Activated T-cell treated with anti-CD3 and anti-CD28 coated beads, Interleukin-2, amount 50 U/mL, for 24 hours (primary cell): Measurements from ENCODE around the gene SLC27A1.
A peak's percentile ranks its signal among the peaks of the same experiment; 100 is the strongest.

ENCODE experiments used
- DNase-seq: peaks from one replicate; pipeline ENCODE4 v3.0.0-alpha.2; 2020
- H3K27ac Mint-ChIP-seq: 2 replicates; pipeline ENCODE4 v1.8.0; 2020; ENCODE audit warnings: mild to moderate bottlenecking, mixed read lengths
- H3K27me3 Mint-ChIP-seq: 2 replicates; pipeline ENCODE4 v1.8.0; 2020; ENCODE audit warnings: mixed read lengths
- H3K36me3 Mint-ChIP-seq: 2 replicates; pipeline ENCODE4 v1.8.0; 2020; ENCODE audit warnings: low read depth, mixed read lengths
- H3K4me1 Mint-ChIP-seq: 2 replicates; pipeline ENCODE4 v1.8.0; 2020; ENCODE audit warnings: low read depth, mixed read lengths
- H3K4me3 Mint-ChIP-seq: 2 replicates; pipeline ENCODE4 v1.8.0; 2020; ENCODE audit warnings: mild to moderate bottlenecking, moderate library complexity, mixed read lengths
- H3K9me3 Mint-ChIP-seq: 2 replicates; pipeline ENCODE4 v1.8.0; 2020; ENCODE audit warnings: mixed read lengths

SLC27A1 gene

DNA sequence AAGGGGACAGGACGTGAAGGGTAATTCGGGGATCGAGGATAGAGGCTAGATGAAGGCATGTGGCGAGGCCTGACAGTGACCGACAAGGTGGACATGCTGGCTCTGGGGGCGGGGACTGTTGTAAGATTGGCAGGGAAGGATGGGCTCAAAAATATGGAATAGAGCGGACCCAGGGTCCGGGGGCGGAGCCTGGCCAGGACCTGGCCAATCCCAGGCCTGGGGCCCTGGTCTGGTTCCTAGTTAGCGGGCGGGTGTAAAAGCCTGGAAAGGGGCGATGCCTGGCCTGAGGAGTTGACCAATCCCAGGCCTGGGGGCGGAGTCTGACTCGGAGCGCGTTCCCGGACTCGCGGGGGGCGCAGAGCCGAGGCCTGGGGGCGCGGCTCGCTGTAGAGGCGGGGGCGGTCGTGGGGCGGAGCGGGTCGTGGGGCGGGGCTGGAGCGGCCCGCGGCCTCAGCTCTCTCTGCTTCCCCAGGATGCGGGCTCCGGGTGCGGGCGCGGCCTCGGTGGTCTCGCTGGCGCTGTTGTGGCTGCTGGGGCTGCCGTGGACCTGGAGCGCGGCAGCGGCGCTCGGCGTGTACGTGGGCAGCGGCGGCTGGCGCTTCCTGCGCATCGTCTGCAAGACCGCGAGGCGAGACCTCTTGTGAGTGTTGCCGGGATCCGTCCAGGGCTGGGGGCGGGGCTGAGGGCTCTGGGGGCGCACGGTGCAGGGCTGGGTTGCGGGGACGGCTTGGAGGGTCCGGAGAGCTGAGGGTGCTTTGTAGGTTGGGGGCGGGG is at the start of gene SLC27A1:
Gene SLC27A1 (plus strand): TSS at position 457 of the 774 bp plus-strand sequence. CDS start 17 bp downstream, at position 474.
- peak; percentile 92 for DNase-seq
- peaks cover 32% of the 10 kb centered on the region for H3K4me1 Mint-ChIP-seq
- H3K27ac Mint-ChIP-seq = peak within 1 kb of the TSS; percentile 92
- no peaks in the 10 kb centered on the region for H3K36me3 Mint-ChIP-seq
- no peaks in the 10 kb centered on the region for H3K9me3 Mint-ChIP-seq
- no peaks in the 10 kb centered on the region for H3K27me3 Mint-ChIP-seq
- peak within 1 kb of the TSS; percentile 80 for H3K4me3 Mint-ChIP-seq

DNA sequence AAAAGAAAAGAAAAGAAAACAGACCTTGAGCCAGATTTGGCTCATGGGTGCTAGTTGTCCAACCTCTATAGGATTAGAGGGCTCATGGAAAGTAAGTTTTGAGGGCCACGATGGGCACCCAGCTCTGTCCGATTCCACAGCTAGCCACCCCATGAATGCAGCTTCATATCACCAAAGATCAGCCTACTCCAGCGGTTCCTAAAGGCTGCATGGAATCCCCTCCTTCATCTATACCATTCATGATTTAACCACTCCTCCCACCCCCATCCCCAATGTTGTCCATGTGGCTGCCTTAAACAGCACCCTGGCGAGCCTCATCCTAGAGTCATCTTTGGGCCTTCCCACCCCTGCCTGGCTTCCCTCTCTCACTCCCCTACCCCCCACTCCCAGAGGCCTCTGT is 48.4 kb upstream of the SLC27A1 start:
- no peak for DNase-seq
- H3K4me1 Mint-ChIP-seq = peaks cover 22% of the 10 kb centered on the region
- H3K4me3 Mint-ChIP-seq = no peak overlapping the region
- no peaks in the 10 kb centered on the region for H3K9me3 Mint-ChIP-seq
- no peaks in the 10 kb centered on the region for H3K27me3 Mint-ChIP-seq
- no peak overlapping the region for H3K27ac Mint-ChIP-seq
- peaks cover 20% of the 10 kb centered on the region for H3K36me3 Mint-ChIP-seq

DNA sequence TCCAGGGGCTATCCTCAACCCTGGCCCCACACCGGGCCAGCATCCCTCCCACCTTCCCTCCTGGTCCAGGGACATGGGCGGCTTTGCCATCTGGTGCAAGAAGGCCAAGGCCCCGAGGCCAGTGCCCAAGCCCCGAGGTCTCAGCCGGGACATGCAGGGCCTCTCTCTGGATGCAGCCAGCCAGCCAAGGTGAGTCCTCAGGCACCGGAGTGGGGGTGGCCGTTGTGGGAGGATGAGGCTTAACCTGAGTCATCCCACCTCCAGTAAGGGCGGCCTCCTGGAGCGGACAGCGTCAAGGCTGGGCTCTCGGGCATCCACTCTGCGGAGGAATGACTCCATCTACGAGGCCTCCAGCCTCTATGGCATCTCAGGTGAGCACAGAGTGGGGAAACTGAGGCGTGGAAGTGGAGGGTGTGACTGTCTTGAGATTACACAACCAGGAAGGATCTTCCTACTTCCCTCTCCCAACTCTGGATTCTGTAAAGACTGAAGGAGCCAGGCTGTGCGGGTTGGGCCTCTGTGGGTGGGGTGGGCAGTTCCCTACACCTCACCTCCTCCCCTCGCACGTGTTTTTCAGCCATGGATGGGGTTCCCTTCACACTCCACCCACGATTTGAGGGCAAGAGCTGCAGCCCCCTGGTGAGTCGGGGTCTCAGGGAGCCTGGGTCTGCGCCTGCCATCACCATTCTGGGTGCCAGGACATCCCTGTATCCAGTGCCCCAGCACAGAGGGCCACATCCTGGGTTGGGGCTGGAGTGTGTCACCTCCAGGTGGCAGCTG is 46.7 kb upstream of the SLC27A1 start:
- peaks cover 18% of the 10 kb centered on the region for H3K36me3 Mint-ChIP-seq
- no peaks in the 10 kb centered on the region for H3K9me3 Mint-ChIP-seq
- no peak for DNase-seq
- H3K27me3 Mint-ChIP-seq = no peaks in the 10 kb centered on the region
- no peak overlapping the region for H3K27ac Mint-ChIP-seq
- H3K4me1 Mint-ChIP-seq = peaks cover 21% of the 10 kb centered on the region
- H3K4me3 Mint-ChIP-seq = no peak overlapping the region

DNA sequence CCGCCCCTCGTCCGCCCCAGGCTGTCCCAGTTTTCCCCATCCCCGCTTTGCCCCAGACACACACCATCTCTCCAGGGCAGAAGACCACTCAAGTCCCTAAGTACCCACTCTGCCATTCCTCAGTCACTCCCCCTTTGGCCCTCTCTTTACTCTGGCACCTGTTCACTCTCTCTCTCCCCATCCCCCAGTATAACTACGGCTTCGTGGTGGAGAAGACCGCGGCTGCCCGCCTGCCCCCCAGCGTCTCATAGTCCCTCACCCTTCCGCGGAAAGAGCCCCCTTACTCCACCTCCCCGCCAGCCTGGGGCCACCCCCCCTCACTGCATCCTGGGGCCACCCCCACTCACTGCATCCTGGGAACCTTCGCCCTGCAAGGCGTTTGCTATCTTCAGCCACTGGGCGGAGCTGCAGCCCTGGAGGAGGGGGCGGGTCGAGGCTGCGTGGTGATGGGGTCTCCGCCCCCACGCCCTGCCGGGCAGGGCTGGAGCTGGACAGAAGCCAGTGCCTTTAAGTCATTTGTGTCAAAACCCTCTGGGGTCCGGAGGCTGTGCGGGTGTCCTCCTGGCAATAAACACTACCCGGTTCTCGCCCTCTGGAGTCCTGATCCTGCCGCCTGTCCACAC is 45.5 kb upstream of the SLC27A1 start:
- no peaks in the 10 kb centered on the region for H3K27me3 Mint-ChIP-seq
- no peak overlapping the region for H3K4me3 Mint-ChIP-seq
- DNase-seq = peak; percentile 49
- no peak overlapping the region for H3K27ac Mint-ChIP-seq
- H3K36me3 Mint-ChIP-seq = peaks cover 16% of the 10 kb centered on the region
- peaks cover 11% of the 10 kb centered on the region for H3K4me1 Mint-ChIP-seq
- H3K9me3 Mint-ChIP-seq = no peaks in the 10 kb centered on the region

DNA sequence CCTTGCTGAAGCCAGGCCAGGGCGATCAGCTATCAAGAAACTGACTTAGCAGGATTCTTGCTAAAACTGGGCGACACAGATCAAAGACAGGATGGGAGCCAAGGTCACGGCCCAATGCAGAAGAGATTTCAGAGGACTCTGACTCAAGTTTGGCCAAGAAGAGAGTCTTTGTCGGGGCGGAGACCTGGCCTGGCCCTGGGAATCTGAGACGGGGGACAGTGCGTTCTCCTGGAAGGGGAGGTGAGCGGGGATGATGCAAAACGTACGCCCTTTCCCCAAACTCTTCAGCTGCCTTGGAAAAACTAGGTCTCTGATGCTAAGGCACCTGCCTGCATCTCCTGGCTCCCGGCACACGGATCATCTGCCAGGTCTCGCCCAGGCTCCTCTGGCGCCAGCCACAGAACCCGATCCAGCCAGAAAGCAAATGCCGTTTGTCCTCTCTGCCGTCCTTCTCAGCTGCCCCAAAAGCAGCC is 40.6 kb upstream of the SLC27A1 start:
- Mint-ChIP-seq H3K4me1 (peaks cover 1% of the 10 kb centered on the region), H3K27me3 (no peaks in the 10 kb centered on the region), H3K36me3 (no peaks in the 10 kb centered on the region), H3K9me3 (no peaks in the 10 kb centered on the region), H3K27ac (no peak overlapping the region), H3K4me3 (no peak overlapping the region)
- DNase-seq = no peak

DNA sequence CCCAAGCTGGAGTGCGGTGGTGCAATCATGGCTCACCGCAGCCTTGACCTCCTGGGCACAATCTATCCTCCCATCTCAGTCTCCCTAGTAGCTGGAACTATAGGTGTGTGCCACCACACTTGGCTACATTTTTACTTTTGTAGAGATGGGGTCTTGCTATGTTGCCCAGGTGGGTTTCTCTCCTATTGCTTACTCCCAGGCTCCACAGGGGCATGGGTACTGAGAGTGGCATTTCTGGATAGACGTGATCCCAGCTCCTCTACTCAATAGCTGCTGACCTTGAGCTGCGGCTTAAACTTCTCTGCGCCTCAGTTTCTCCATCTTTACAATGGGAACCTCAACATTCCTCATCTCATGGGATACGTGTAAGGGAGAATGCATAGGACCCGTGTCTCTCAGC is 38.9 kb upstream of the SLC27A1 start:
- no peak overlapping the region for H3K27ac Mint-ChIP-seq
- no peak for DNase-seq
- H3K4me1 Mint-ChIP-seq = no peaks in the 10 kb centered on the region
- no peaks in the 10 kb centered on the region for H3K36me3 Mint-ChIP-seq
- H3K4me3 Mint-ChIP-seq = no peak overlapping the region
- H3K9me3 Mint-ChIP-seq = no peaks in the 10 kb centered on the region
- H3K27me3 Mint-ChIP-seq = no peaks in the 10 kb centered on the region

DNA sequence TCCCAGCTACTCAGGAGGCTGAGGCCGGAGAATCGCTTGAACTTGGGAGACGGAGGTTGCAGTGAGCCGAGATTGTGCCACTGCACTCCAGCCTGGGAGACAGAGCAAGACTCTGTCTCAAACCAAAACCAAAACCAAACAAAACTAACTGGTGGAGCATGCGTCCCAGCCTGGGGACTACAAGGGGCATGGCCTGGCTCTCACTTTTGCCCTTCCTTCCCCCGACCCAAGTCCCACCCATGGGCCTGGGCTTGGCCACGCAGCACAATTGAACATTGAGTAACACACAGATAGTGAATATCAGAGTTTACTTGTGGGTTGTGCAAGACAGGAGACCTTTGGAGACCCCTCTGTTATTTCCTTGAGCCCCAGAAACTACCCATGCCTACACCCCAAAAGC is 35.1 kb upstream of the SLC27A1 start:
- Mint-ChIP-seq H3K9me3 (no peaks in the 10 kb centered on the region), H3K4me1 (no peaks in the 10 kb centered on the region), H3K4me3 (no peak overlapping the region), H3K27ac (no peak overlapping the region), H3K36me3 (no peaks in the 10 kb centered on the region), H3K27me3 (no peaks in the 10 kb centered on the region)
- DNase-seq = no peak

DNA sequence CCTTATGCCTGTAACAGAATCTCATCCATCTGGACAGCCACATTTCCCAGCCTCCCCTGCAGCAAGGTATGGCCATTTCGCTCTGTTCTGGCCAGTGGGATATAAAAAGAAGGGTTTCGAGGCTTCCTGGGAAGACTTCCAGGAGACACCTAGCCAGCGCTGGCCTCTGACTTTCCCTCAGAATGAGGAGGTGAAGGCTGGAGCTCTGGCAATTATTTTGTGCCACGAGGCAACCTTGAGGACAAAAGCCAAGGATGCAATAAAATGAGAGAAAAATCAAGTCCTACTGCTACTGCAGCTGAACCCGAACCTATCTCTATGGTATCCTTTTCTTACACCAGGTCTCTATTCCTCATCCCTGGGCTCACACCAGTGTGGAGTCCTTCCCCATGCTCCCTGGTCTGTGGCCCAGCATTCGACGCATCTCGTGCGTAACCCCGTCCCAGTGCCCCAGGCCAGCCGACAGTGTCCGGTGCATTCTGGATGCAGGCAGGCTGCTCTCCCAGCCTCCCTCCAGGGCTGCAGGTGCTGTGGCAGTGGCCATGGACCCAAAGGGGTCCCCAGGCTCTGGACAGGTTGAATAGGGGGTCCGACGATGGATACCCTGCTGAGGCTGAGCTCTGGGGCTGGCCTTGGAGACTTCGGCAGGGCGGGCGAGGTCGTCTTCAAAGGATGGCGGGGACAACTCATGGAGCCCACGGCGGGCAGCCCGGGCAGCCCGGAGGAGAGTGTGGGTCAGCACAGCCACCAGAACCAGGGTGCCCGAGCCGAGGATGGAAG is 34.0 kb upstream of the SLC27A1 start:
- Mint-ChIP-seq H3K36me3 (no peaks in the 10 kb centered on the region), H3K27ac (no peak overlapping the region), H3K4me3 (no peak overlapping the region), H3K4me1 (no peaks in the 10 kb centered on the region), H3K27me3 (no peaks in the 10 kb centered on the region), H3K9me3 (no peaks in the 10 kb centered on the region)
- DNase-seq = no peak

DNA sequence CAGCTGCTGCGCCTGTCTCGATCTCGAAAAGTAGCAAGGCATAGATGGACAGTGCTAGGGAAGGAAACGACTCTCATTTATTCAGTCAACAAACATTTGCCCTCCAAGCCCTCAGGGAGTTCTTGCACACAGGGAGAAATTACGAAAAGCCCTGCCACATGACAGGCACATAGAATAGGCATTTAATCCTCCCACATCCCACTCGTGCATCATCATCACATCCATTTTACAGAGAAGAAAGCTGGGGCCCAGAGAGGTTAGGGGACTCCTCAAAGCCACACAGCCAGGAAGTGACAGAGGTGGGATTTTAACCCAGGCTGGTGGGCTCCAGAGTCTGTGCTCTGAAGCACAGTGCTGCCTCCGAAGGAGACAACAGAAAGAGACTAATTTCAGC is 33.5 kb upstream of the SLC27A1 start:
- H3K4me1 Mint-ChIP-seq = no peaks in the 10 kb centered on the region
- no peaks in the 10 kb centered on the region for H3K36me3 Mint-ChIP-seq
- H3K27ac Mint-ChIP-seq = no peak overlapping the region
- DNase-seq = no peak
- no peaks in the 10 kb centered on the region for H3K9me3 Mint-ChIP-seq
- no peaks in the 10 kb centered on the region for H3K27me3 Mint-ChIP-seq
- H3K4me3 Mint-ChIP-seq = no peak overlapping the region

DNA sequence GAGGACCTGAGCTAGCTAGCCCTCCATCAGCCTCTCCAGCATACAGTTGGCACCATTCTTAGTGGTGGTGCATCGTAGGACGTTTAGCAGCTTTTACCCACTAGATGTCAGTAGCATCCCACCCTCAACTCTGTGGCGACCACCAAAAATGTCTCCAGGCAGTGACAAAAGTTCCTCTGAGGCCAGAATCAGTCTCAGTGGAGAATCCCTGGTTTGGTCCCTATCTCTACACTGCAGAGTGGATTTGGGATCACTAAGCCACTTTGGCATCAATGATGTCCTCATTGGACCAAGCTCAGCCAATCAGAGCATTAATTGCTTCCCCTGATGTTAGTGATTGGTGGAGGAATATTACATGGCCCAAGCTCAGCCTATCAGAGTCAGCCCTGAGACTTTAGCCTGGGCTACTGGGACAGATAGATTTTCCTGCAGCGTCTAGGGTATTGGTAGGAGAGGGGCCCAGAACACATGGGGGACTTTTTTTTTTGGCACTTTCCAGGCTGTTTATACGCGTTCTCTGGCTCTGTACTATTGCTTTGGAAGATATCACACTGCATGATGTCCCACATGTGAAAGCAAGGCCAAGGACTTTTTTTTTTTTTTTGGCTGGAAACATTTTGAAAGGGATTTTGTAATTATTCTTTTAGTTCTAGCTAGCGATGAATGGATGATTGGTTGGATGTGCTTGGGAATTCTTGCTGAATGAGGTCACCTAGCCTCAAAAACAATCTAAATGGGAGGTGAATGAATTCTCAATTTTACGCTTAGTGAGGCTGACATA is 28.9 kb upstream of the SLC27A1 start:
- Mint-ChIP-seq H3K4me1 (no peaks in the 10 kb centered on the region), H3K36me3 (no peaks in the 10 kb centered on the region), H3K9me3 (no peaks in the 10 kb centered on the region), H3K4me3 (no peak overlapping the region), H3K27me3 (no peaks in the 10 kb centered on the region), H3K27ac (no peak overlapping the region)
- peak; percentile 53 for DNase-seq

DNA sequence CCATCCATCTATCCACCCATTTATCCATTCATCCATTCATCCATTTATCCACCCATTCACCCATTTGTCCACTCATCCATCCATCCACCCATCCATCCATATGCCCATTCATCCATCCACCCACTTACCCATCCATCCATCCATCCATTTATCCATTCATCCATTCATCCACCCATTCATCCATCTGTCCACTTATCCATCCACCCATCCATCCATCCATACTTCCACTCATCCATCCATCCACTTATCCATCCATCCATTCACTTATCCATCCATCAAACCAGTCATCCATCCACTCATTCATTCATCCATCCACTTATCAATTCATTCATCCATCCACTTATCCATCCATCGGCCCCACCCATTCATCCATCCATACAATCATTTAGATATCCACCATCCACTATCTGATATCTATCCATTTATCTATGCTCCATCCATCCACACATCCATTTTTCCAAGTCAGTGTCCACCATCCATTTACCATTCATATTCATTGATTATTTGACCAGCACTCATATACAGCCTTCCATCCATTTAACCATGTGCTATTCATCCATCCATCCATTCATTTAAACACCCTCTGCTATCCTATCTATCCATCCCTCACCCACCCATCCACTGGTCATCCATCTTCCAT is 24.7 kb upstream of the SLC27A1 start:
- peaks cover 2% of the 10 kb centered on the region for H3K9me3 Mint-ChIP-seq
- no peak overlapping the region for H3K4me3 Mint-ChIP-seq
- DNase-seq = no peak
- peaks cover 14% of the 10 kb centered on the region for H3K27me3 Mint-ChIP-seq
- H3K4me1 Mint-ChIP-seq = peaks cover 10% of the 10 kb centered on the region
- H3K36me3 Mint-ChIP-seq = no peaks in the 10 kb centered on the region
- H3K27ac Mint-ChIP-seq = no peak overlapping the region

DNA sequence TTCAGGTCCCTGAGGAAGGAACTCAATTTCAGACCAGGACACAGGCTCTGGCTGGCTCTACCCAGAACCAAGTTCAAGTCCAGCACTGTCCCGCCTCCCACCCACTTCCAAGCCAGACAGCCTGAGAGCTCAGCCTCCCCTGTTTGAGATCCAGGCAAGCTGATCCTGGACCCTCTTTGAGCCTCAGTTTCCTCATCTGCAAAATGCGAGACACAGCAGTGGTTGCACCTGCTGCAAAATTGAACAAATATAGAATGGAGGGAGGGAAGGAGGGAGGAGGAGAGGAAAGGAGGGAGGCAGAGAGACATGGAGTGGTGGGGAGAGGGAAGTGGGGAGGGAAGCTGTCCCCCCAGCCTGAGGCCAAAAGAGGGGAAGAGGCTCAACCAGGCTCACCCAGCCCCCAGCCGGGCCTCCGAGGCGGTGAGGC is 22.6 kb upstream of the SLC27A1 start:
- peaks cover 14% of the 10 kb centered on the region for H3K4me1 Mint-ChIP-seq
- H3K27me3 Mint-ChIP-seq = peaks cover 20% of the 10 kb centered on the region
- H3K27ac Mint-ChIP-seq = no peak overlapping the region
- peaks cover 2% of the 10 kb centered on the region for H3K9me3 Mint-ChIP-seq
- H3K36me3 Mint-ChIP-seq = no peaks in the 10 kb centered on the region
- H3K4me3 Mint-ChIP-seq = no peak overlapping the region
- DNase-seq = peak; percentile 36
